PFSK-1 (cell line): Measurements from ENCODE around the gene HNF1A. TPM values are rescaled to one million over a fixed set of nuclear protein-coding genes. Genes with fewer than 3 reads are reported as not detected.

Experiments
- FOXP2 ChIP-seq: optimal IDR thresholded peaks from 2 replicates; pipeline ENCODE3; 2011; ENCODE audit warnings: borderline replicate concordance, control low read depth, inconsistent platforms; ENCODE audit not compliant: insufficient read depth; ENCODE audit errors: extremely low read length, extremely low read depth
- POLR2AphosphoS5 ChIP-seq: IDR thresholded peaks from 2 replicates; pipeline ENCODE4 v1.6.1; 2012; ENCODE audit warnings: low read depth, mild to moderate bottlenecking, control low read depth, low read length, moderate library complexity
- SIN3A ChIP-seq: IDR thresholded peaks from 2 replicates; pipeline ENCODE4 v1.6.1; 2012; ENCODE audit warnings: mild to moderate bottlenecking, low read length, moderate library complexity, borderline replicate concordance; ENCODE audit not compliant: insufficient read depth
- TAF1 ChIP-seq: IDR thresholded peaks from 2 replicates; pipeline ENCODE4 v1.6.1; 2012; ENCODE audit warnings: low read length, control low read depth, borderline replicate concordance; ENCODE audit not compliant: insufficient read depth
- polyA plus RNA-seq: library from polyadenylated mRNA; unstranded; fragments of >200 nt; gene quantifications from one replicate; pipeline ENCODE4 v1.2.1, GENCODE V29; 2012; ENCODE audit warnings: low read depth, missing spikeins; ENCODE audit not compliant: insufficient read length
- TF ChIP-seq, protein P1 (sequence below), 2 experiments: IDR thresholded peaks; 2 replicates each; pipeline versions ENCODE4 v1.6.1 to v1.8.0; 2011 to 2012; ENCODE audit warnings: low read depth in 2 of 2, low read length in 2 of 2, control low read depth in 1 of 2, inconsistent platforms in 1 of 2, mild to moderate bottlenecking in 1 of 2, moderate library complexity in 1 of 2; ENCODE audit not compliant: insufficient read depth in 1 of 2

The HNF1A gene, protein sequence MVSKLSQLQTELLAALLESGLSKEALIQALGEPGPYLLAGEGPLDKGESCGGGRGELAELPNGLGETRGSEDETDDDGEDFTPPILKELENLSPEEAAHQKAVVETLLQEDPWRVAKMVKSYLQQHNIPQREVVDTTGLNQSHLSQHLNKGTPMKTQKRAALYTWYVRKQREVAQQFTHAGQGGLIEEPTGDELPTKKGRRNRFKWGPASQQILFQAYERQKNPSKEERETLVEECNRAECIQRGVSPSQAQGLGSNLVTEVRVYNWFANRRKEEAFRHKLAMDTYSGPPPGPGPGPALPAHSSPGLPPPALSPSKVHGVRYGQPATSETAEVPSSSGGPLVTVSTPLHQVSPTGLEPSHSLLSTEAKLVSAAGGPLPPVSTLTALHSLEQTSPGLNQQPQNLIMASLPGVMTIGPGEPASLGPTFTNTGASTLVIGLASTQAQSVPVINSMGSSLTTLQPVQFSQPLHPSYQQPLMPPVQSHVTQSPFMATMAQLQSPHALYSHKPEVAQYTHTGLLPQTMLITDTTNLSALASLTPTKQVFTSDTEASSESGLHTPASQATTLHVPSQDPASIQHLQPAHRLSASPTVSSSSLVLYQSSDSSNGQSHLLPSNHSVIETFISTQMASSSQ
- polyA plus RNA-seq = not detected

DNA sequence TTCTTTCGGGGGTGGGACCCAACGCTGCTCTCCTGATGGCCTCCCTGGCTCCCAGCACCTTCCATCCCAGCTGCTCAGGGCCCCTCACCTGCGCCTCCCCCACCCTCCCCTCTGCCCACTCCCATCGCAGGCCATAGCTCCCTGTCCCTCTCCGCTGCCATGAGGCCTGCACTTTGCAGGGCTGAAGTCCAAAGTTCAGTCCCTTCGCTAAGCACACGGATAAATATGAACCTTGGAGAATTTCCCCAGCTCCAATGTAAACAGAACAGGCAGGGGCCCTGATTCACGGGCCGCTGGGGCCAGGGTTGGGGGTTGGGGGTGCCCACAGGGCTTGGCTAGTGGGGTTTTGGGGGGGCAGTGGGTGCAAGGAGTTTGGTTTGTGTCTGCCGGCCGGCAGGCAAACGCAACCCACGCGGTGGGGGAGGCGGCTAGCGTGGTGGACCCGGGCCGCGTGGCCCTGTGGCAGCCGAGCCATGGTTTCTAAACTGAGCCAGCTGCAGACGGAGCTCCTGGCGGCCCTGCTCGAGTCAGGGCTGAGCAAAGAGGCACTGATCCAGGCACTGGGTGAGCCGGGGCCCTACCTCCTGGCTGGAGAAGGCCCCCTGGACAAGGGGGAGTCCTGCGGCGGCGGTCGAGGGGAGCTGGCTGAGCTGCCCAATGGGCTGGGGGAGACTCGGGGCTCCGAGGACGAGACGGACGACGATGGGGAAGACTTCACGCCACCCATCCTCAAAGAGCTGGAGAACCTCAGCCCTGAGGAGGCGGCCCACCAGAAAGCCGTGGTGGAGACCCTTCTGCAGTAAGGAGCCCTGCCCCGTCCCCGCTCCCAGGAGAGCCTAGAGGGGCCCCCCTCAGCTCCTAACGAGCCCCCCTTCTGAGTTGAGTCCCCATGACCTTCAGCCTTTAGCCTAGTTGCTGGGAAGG, at the start of gene HNF1A:
Gene HNF1A (plus strand): TSS at position 248 of the 924 bp plus-strand sequence. CDS start 226 bp downstream, at position 474.
- TF ChIP-seq, protein P1, sequence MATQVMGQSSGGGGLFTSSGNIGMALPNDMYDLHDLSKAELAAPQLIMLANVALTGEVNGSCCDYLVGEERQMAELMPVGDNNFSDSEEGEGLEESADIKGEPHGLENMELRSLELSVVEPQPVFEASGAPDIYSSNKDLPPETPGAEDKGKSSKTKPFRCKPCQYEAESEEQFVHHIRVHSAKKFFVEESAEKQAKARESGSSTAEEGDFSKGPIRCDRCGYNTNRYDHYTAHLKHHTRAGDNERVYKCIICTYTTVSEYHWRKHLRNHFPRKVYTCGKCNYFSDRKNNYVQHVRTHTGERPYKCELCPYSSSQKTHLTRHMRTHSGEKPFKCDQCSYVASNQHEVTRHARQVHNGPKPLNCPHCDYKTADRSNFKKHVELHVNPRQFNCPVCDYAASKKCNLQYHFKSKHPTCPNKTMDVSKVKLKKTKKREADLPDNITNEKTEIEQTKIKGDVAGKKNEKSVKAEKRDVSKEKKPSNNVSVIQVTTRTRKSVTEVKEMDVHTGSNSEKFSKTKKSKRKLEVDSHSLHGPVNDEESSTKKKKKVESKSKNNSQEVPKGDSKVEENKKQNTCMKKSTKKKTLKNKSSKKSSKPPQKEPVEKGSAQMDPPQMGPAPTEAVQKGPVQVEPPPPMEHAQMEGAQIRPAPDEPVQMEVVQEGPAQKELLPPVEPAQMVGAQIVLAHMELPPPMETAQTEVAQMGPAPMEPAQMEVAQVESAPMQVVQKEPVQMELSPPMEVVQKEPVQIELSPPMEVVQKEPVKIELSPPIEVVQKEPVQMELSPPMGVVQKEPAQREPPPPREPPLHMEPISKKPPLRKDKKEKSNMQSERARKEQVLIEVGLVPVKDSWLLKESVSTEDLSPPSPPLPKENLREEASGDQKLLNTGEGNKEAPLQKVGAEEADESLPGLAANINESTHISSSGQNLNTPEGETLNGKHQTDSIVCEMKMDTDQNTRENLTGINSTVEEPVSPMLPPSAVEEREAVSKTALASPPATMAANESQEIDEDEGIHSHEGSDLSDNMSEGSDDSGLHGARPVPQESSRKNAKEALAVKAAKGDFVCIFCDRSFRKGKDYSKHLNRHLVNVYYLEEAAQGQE (IDR thresholded peaks at IDR 0.05; ENCODE audit: insufficient read depth in 1 of 2, low read depth in 2 of 2, low read length in 2 of 2) = no peak
- TF ChIP-seq FOXP2 (no peak), SIN3A (no peak), TAF1 (no peak), POLR2AphosphoS5 (no peak)

DNA sequence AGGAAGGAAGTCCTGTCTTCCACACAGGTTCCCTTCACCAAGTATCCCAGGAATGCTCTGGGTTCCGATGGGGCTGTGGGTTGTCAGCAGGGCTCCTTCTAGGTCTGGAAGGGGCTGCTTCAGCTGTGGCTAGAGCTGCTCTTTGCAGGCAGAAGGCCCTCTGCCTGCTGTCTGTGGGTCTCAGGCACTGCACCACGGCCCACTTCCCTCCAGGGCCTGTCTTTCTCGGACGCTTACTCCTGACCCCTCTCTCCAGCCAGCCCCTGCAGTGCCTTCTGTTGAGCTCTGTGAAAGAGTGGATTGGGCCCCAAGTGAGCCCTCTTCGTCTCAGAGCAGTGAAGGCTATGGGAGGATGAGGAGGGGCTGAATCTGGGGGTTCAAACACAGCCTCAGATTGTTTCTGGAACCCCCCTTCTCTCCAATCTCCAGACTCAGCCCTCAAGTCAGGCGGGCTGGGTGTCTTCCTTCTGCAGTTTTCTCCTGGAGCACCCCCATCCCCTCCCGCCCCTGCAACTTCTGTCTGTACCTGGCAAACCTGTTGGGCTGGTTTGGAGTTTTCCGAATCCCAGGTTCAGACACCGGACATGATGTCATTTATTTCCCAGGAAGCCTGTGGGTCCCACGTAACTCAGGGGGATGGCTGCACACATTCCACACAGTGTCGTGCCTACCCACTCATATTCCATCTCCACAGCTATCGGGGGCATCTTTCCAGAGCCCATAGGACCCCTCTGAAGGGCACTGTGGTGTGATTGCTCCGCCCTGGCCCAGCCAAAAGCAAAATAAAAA, 49.3 kb upstream of the HNF1A start:
- TF ChIP-seq TAF1 (no peak), POLR2AphosphoS5 (no peak), SIN3A (no peak), FOXP2 (no peak)
- TF ChIP-seq, protein P1 (IDR thresholded peaks at IDR 0.05; ENCODE audit: insufficient read depth in 1 of 2, low read depth in 2 of 2, low read length in 2 of 2) = no peak

DNA sequence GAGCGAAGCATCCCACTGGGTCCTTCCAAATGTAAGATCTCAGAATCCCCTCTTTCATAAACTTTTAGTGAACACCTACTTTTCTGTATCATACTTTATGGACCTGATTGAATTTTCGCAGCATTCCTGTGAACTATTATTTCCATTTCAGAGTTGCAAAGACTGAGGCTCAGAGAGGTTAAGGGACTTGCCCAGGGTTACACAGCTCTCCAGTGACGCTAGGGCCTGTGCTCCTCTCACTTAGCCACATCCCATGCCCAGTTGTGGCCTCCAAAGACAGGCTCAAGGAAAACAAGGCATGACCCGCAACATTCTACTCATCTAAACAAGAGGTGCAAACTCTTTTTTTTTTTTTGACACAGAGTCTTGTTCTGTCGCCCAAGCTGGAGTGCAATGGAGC, 48.3 kb upstream of the HNF1A start:
- TF ChIP-seq POLR2AphosphoS5 (no peak), TAF1 (no peak), SIN3A (no peak), FOXP2 (no peak)
- TF ChIP-seq, protein P1 (IDR thresholded peaks at IDR 0.05; ENCODE audit: insufficient read depth in 1 of 2, low read depth in 2 of 2, low read length in 2 of 2) = no peak

DNA sequence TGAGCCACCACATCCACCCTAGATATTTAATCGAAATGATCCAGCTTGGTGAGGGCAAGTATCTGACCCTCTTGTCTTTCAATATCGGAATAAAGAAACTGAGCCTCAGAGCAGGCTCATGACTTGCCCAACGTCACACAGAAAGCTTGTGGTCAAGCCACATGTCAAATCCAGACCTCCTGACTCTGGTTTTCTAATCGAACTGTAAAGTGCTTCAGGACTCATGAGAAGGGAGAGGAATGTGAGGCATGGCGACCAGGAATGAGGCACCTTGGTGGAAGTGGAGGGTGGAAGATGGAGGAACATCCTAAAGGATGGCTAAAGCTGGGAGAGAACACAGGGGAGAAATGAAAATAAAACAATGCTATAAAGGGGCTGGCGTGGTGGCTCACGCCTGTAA, 46.3 kb upstream of the HNF1A start:
- TF ChIP-seq TAF1 (no peak), POLR2AphosphoS5 (no peak), FOXP2 (no peak)
- TF ChIP-seq, protein P1 (IDR thresholded peaks at IDR 0.05; ENCODE audit: insufficient read depth in 1 of 2, low read depth in 2 of 2, low read length in 2 of 2) = no peak
